Neural crest cell (in vitro differentiated cells): ENCODE data around the gene DCDC2C. TPM values are rescaled to one million over a fixed set of nuclear protein-coding genes. Genes with fewer than 3 reads are reported as not detected.

Source experiments
- DNase-seq: peaks from one replicate; pipeline ENCODE4 v3.0.0; 2021; ENCODE audit warnings: low read depth, mixed read lengths, low spot score
- H3K27ac Mint-ChIP-seq: one replicate; pipeline ENCODE4 v1.8.0; 2021; ENCODE audit warnings: mild to moderate bottlenecking, mixed read lengths; ENCODE audit not compliant: unreplicated experiment
- H3K27me3 Mint-ChIP-seq: 2 replicates; pipeline ENCODE4 v1.8.0; 2021; ENCODE audit warnings: low read depth, mild to moderate bottlenecking, mixed read lengths
- H3K36me3 Mint-ChIP-seq: 2 replicates; pipeline ENCODE4 v1.8.0; 2021; ENCODE audit warnings: low read depth, mild to moderate bottlenecking, mixed read lengths
- H3K4me1 Mint-ChIP-seq: 2 replicates; pipeline ENCODE4 v1.8.0; 2021; ENCODE audit warnings: mixed read lengths
- H3K4me3 Mint-ChIP-seq: one replicate; pipeline ENCODE4 v1.8.0; 2021; ENCODE audit warnings: mild to moderate bottlenecking, mixed read lengths
- H3K9me3 Mint-ChIP-seq: 2 replicates; pipeline ENCODE4 v1.8.0; 2021; ENCODE audit warnings: mixed read lengths
- total RNA-seq: library from RNA; stranded (reverse); gene quantifications from 2 replicates; pipeline ENCODE4 v1.2.1, GENCODE V29; 2021
- TF ChIP-seq, protein P1 (sequence below): fragments of 200-600 bp; sonication (generic); conservative IDR thresholded peaks from 2 replicates; pipeline ENCODE4 v1.5.0; 2021; ENCODE audit warnings: antibody characterized with exemption, mild to moderate bottlenecking

Gene DCDC2C
- total RNA-seq, 1 donor from 2014 or later = not detected

DNA sequence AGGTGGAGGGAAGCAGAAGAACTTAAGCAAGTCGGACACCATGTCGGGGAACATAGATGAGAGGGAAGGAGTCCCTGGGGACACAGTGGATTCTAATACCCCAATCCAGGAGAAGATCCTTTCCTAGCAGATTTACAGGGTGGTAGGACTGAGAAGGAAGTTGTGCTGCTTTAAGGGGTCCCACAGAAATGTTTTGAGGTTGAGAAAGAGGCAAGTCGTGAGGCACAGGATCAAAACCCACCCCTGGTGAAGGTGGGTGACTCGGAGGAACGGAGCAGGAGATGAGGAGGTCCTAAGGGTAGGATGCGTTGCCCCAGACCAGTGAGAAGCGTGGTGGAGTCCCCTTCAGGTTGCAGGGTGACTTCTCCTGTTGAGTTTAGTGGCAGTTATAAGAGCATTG, 32.7 kb downstream of the DCDC2C start:
- DNase-seq = no peak
- Mint-ChIP-seq H3K4me1 (no peaks in the 10 kb centered on the region), H3K27me3 (no peaks in the 10 kb centered on the region), H3K4me3 (no peak overlapping the region), H3K9me3 (no peaks in the 10 kb centered on the region), H3K36me3 (no peaks in the 10 kb centered on the region), H3K27ac (no peak overlapping the region)
- TF ChIP-seq, protein P1, sequence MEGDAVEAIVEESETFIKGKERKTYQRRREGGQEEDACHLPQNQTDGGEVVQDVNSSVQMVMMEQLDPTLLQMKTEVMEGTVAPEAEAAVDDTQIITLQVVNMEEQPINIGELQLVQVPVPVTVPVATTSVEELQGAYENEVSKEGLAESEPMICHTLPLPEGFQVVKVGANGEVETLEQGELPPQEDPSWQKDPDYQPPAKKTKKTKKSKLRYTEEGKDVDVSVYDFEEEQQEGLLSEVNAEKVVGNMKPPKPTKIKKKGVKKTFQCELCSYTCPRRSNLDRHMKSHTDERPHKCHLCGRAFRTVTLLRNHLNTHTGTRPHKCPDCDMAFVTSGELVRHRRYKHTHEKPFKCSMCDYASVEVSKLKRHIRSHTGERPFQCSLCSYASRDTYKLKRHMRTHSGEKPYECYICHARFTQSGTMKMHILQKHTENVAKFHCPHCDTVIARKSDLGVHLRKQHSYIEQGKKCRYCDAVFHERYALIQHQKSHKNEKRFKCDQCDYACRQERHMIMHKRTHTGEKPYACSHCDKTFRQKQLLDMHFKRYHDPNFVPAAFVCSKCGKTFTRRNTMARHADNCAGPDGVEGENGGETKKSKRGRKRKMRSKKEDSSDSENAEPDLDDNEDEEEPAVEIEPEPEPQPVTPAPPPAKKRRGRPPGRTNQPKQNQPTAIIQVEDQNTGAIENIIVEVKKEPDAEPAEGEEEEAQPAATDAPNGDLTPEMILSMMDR = no peak

DNA sequence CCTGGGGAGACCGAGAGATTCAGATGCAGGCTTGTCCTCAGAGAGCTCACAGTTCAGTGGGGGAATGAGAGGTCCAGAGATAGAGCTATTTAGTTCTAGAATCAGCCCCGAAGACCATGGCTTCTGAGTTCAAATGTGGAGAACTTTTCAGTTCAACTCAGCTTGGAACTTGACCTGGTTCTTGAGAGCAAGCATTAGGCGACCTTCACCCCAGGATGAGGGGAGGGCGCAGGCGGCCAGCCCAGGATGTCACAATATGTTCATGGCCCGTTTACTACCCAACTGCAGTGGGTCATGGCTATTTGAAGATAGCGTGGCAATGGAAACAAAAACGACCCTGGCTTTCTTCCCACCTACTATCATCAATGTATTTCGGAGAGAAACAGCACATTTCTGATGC, 33.8 kb downstream of the DCDC2C start:
- H3K36me3 Mint-ChIP-seq = no peaks in the 10 kb centered on the region
- H3K27ac Mint-ChIP-seq = no peak overlapping the region
- H3K4me3 Mint-ChIP-seq = no peak overlapping the region
- no peaks in the 10 kb centered on the region for H3K4me1 Mint-ChIP-seq
- H3K9me3 Mint-ChIP-seq = no peaks in the 10 kb centered on the region
- H3K27me3 Mint-ChIP-seq = no peaks in the 10 kb centered on the region
- no peak for DNase-seq
- TF ChIP-seq, protein P1 = no peak

DNA sequence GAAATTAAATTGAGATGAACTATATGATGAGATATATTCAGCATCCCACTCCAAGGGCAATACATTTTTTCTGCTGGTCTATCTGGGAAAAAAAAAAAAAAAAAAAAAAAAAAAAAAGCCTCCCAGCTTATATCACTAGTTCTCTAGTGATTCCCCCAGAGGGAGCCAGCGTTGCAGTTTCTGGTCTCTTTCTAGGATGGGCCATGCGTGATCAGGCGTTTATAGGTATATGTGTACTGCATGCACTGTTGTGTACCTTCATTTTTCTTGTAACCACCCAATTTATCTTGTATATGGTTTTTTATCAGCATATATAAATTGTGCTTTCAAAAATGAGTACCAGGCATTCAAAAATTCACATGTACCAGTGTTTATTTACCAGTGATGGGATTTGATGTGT, 35.1 kb downstream of the DCDC2C start:
- Mint-ChIP-seq H3K9me3 (no peaks in the 10 kb centered on the region), H3K4me1 (no peaks in the 10 kb centered on the region), H3K4me3 (no peak overlapping the region), H3K36me3 (no peaks in the 10 kb centered on the region), H3K27me3 (no peaks in the 10 kb centered on the region), H3K27ac (no peak overlapping the region)
- DNase-seq = peak; percentile 16
- TF ChIP-seq, protein P1 = peak; percentile 58

DNA sequence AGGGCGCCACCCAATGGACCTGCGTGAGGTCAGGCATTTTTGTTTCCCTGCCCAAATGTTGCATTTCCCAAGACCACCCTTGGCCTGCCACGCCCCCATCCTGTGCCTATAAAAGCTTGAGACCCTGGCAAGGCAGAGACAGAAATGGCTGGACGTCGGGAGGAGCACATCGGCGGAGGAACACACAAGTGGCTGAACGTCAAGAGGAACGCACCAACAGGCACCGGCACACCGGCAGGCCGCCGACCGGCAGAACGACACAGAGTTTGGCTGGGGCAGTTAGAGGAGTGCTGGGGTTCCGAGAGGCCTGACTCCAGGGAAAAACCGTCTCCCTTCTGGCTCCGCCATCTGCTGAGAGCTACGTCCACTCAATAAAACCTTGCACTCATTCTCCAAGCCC, 35.9 kb downstream of the DCDC2C start:
- no peaks in the 10 kb centered on the region for H3K27me3 Mint-ChIP-seq
- H3K9me3 Mint-ChIP-seq = no peaks in the 10 kb centered on the region

DNA sequence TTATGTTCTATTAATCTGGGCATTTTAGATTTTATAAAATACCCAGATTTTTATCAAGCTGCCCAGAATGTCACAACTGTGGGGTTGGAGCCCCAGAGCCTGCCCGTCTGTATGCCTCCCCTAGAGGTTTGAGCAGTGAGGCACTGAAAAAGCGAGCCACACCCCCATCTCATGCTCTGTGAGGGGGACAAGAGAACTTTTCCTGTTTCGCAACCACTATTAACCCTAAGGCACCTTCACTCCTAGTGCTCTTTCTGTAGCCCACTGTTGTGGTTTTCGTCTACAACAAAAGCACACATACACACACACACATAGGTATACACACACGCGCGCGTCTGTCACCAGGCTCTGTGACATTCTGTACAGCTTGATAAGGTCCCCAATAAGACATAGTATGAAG, 38.0 kb downstream of the DCDC2C start:
- H3K4me1 Mint-ChIP-seq = no peaks in the 10 kb centered on the region
- TF ChIP-seq, protein P1 = no peak
- H3K36me3 Mint-ChIP-seq = no peaks in the 10 kb centered on the region
- DNase-seq = no peak
- H3K27ac Mint-ChIP-seq = no peak overlapping the region
- H3K4me3 Mint-ChIP-seq = no peak overlapping the region
- no peaks in the 10 kb centered on the region for H3K27me3 Mint-ChIP-seq
- no peaks in the 10 kb centered on the region for H3K9me3 Mint-ChIP-seq

More for the DNA sequence above, 35.9 kb downstream of the DCDC2C start:
- Mint-ChIP-seq H3K27ac (no peak overlapping the region), H3K36me3 (no peaks in the 10 kb centered on the region), H3K4me1 (no peaks in the 10 kb centered on the region), H3K4me3 (no peak overlapping the region)
- TF ChIP-seq, protein P1 = no peak
- DNase-seq = no peak
